Vein endothelial cell (primary cell): ENCODE results near the gene RNPEPL1. TPM values are rescaled to one million over a fixed set of nuclear protein-coding genes. Genes with fewer than 3 reads are reported as not detected.

Experiments used
- total RNA-seq: library from RNA; depleted of rRNA; stranded (reverse); fragments of >200 nt; gene quantifications from 2 replicates; pipeline ENCODE4 v1.2.3, GENCODE V29; 2012

Gene RNPEPL1, protein sequence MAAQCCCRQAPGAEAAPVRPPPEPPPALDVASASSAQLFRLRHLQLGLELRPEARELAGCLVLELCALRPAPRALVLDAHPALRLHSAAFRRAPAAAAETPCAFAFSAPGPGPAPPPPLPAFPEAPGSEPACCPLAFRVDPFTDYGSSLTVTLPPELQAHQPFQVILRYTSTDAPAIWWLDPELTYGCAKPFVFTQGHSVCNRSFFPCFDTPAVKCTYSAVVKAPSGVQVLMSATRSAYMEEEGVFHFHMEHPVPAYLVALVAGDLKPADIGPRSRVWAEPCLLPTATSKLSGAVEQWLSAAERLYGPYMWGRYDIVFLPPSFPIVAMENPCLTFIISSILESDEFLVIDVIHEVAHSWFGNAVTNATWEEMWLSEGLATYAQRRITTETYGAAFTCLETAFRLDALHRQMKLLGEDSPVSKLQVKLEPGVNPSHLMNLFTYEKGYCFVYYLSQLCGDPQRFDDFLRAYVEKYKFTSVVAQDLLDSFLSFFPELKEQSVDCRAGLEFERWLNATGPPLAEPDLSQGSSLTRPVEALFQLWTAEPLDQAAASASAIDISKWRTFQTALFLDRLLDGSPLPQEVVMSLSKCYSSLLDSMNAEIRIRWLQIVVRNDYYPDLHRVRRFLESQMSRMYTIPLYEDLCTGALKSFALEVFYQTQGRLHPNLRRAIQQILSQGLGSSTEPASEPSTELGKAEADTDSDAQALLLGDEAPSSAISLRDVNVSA
- 27.5 and 29.4 TPM in 2 replicates for total RNA-seq

DNA sequence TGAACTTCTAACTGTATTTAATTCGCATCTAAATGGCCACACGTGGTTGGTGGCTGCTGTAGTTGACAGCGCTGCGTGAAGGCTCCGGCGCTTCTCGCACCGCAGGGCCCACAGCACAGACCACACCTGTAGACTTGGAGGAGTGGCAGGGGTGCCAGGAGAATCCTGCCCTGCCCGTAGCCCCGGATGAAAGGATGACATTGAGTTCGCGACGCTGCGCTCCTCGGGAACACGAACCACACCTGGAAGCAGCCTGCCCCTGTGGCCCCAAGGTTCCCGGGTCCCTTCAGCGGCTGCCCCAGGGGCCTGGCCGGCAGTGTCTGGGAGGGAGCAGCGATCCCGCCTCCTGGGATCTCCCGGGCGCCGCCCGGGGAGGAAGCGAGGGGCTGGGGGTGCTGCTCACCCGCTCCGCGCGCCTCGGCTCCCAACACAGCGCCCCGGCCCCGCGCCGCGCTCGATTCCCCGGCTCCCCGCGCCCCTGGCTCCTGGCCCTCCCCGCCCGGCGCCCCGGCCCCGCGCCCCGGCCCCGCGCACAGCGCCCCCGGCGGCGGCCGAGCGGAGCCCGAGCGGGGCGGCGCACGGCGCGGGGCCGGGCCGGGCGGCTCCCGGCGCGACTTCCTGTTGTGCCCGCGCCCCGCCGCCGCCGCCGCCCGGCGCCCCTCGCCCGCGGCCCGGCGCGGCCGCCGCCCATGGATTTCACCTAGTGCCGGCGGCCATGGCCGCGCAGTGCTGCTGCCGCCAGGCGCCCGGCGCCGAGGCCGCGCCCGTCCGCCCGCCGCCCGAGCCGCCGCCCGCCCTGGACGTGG lies at the start of gene RNPEPL1:
Gene RNPEPL1, plus strand, starts transcription at position 613 of the 806 bp plus-strand sequence. Its CDS starts 103 bp downstream, at position 716.

DNA sequence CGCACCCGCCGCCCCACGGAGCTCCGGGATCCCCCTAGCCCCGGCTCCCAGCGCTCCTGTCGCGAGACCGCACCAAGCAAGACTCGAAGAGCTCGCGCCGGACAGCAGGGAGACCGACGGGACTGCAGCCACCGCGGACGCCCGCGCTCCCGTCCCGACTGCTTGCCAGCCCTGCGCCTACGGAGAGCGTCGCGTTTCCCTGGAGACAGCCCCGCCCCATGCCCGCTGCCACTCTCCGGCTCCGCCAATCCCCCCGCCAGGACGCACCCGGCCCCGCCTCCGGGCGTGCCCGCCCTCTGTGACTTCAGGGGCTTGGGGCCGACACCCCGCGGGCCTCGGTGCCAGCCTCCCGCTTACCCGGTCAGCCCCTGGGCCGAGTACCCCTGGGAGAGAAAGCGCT lies 10.5 kb upstream of the RNPEPL1 start, which contains the start of gene ANKMY1:
Gene ANKMY1, minus strand, starts transcription at position 181 of the 400 bp plus-strand sequence. CDS start 653 bp downstream, outside the sequence.

DNA sequence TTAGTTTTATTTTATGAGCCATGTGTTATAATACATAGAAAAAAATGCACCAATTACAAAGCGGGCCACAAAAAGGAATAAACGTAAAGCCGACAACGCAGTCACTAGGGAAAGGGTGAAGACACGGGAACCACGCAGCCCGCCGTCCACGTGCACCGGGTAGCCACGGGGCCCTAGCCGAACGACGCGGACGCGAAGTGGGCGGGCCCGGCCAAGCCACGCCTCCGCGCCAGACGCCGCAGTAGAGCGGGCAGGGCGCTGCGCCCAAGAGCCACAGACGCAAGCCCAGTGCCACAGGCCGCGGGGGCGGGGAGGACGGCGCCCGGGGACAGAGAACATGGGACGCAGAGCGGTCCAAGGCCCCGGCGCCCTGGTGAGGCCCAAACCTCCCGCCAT lies 8.2 kb upstream of the RNPEPL1 start, which contains the start of gene DUSP28:
Gene DUSP28, plus strand, starts transcription at position 274 of the 396 bp plus-strand sequence. CDS start 328 bp downstream, outside the sequence.

DNA sequence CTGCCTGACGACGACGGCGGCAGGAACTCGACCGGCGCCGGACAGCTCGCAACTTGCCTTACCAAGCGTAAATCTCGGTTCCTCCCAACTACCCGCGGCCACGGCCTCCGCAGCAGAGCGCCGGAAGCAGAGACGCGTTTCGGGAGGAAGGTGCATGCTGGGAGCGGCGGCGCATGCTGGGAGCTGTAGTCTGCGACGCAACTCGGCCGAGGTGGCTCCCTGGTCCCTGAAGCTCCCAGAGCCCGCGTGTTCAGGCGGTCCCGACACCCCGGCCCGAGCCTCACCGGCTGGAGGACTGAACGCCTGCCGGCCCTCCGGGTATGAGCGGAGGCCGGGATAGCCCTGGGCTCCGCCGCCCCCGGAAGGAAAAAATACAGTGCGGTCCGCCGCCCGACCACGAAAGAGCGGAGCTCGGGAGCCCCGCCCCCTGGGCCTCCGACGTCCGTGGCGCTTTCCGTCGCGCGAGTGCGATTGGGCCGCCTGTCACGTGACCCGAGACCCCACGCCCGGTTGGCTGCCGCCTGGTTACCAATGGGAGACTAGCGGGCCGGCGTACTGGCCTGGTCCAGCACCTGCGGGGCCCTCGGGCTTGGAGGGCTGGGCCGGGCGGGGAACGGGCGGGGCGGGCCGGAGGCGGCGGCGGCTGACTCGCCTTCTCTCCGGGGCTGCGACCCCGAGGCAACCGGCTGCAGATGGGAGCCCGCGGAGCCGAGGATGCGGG lies 18.1 kb downstream of the RNPEPL1 start, which contains the start of gene CAPN10:
Gene CAPN10, plus strand, starts transcription at position 537 of the 721 bp plus-strand sequence. Its CDS starts 178 bp downstream, at position 715.

DNA sequence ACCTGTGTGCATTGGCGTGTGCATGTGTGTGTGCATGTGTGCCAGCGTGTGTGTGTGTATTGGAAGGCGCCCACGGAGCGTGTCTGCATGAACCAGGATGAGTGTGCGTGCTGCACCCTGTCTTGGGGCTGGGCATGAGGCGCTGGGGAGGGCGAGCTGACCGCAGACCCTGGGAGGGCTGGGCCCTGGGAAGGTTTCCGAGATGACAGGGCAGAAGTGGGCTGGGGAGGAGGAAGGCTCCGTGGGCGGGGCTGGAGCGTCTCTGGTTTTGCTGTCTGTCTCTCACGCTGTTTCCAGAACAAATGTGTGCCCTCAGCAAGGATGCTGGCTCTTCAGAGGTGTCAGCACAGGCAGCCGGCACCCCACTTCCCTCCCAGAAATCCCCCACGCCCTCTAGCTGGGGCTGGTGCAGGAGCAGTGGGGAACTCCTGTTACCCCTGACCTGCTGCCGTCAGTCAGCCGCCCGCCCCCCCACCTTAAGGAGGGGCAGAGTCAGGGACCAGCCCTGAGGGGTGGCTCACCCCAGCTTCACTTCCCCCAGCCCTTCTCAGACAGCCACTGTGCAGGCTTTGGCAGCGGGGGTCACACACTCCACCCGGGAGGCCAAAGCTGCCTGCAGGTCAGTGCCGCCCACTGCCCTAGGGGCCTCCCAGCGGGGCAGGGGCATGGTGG lies 56.8 kb downstream of the RNPEPL1 start, which contains the start of gene GPR35:
Gene GPR35, plus strand, starts transcription at position 531 of the 672 bp plus-strand sequence. CDS start 4,473 bp downstream, outside the sequence.

Other genes starting within 250 kb of the RNPEPL1 start
- gene GPC1, start 132.8 kb upstream of the RNPEPL1 start, total RNA-seq = 21.9 and 22.4 TPM in 2 replicates
- 8.8 and 9.4 TPM in 2 replicates for gene ANKMY1, start 10.5 kb upstream of the RNPEPL1 start, total RNA-seq
- gene DUSP28, start 8.1 kb upstream of the RNPEPL1 start, total RNA-seq = 2.6 and 2.9 TPM in 2 replicates
- gene CAPN10, start 18.2 kb downstream of the RNPEPL1 start, total RNA-seq = 26.6 and 27.4 TPM in 2 replicates
- 0.19 and 0.33 TPM in 2 replicates for gene GPR35, start 57.0 kb downstream of the RNPEPL1 start, total RNA-seq
- gene AQP12B, start 114.4 kb downstream of the RNPEPL1 start, total RNA-seq = not detected in 2 replicates
- not detected in 2 replicates for gene AQP12A, start 123.4 kb downstream of the RNPEPL1 start, total RNA-seq